Body of pancreas (tissue), 4 donors: Measurements from ENCODE around the gene AKT1.

Experiments used
- CTCF ChIP-seq, 7 experiments: fragments of 450-650 bp in 4 of 7; fragments of 200-600 bp in 3 of 7; sonication (generic) in 3 of 7; IDR thresholded peaks; one replicate each; pipeline ENCODE4 v1.5.1; 2016 to 2019; ENCODE audit warnings: antibody characterized with exemption in 7 of 7
- POLR2A ChIP-seq, 3 donors: fragments of 450-650 bp; IDR thresholded peaks; one replicate each; pipeline ENCODE4 v1.6.1; 2016; ENCODE audit warnings: antibody characterized with exemption in 3 of 3, mild to moderate bottlenecking in 2 of 3

- TF ChIP-seq POLR2A (IDR thresholded peaks at IDR 0.05) (no peak), CTCF (IDR thresholded peaks at IDR 0.05) (no peak)
Observed at GRCh38 chr14:104772707-104773504, 22.6 kb downstream of the AKT1 start.
